GM12878 (cell line): ENCODE measurements around the gene KCNH6. TPM values are rescaled to one million over a fixed set of nuclear protein-coding genes. Genes with fewer than 3 reads are reported as not detected.

ENCODE experiments used
- ATF2 ChIP-seq: IDR thresholded peaks from 2 replicates; pipeline ENCODE4 v1.6.1; 2012; ENCODE audit warnings: low read length, inconsistent platforms
- CUX1 ChIP-seq: IDR thresholded peaks from 2 replicates; pipeline ENCODE4 v1.6.1; 2012; ENCODE audit warnings: improper control_type of control experiment, low read depth, low read length; ENCODE audit not compliant: insufficient replicate concordance
- IKZF2 ChIP-seq, 2 experiments: fragments of 450-650 bp; IDR thresholded peaks; 2 replicates each; pipeline ENCODE4 v1.6.1; 2017; ENCODE audit warnings: mild to moderate bottlenecking in 2 of 2, moderate library complexity in 2 of 2
- JUND ChIP-seq: IDR thresholded peaks from 2 replicates; pipeline ENCODE4 v1.6.1; 2012; ENCODE audit warnings: low read depth, mild to moderate bottlenecking, low read length, improper control_type of control experiment, moderate library complexity
- USF1 ChIP-seq: IDR thresholded peaks from 2 replicates; pipeline ENCODE4 v1.6.1; 2011; ENCODE audit warnings: borderline replicate concordance, low read depth, mild to moderate bottlenecking, moderate library complexity, mixed read lengths, low read length; ENCODE audit not compliant: insufficient read depth; ENCODE audit errors: extremely low read length
- ZNF217 ChIP-seq: fragments of 450-650 bp; IDR thresholded peaks from 2 replicates; pipeline ENCODE4 v1.6.1; 2017; ENCODE audit warnings: antibody characterized with exemption, mild to moderate bottlenecking
- polyA plus RNA-seq, 11 experiments: library from polyadenylated mRNA; depleted of rRNA in 4 of 11; unstranded in 6 of 11; stranded (reverse) in 5 of 11; fragments of >200 nt; fragmentation: Nextera tagmentation in 4 of 11; fragmentation: Illumina TruSeq in 1 of 11; extraction: Ambion mirVana in 4 of 11; extraction: Trizol in 1 of 11; gene quantifications; 1 replicate in 1 of 11; 2 replicates in 10 of 11; pipeline versions ENCODE4 v1.2.1 to v1.2.3, GENCODE V29; 2011 to 2016; ENCODE audit warnings: inconsistent platforms in 2 of 11, missing spikeins in 2 of 11, low read depth in 1 of 11
- total RNA-seq, 4 experiments: library from RNA; depleted of rRNA in 3 of 4; stranded (reverse); fragments of >200 nt in 3 of 4; fragmentation: Illumina TruSeq in 1 of 4; extraction: Trizol in 1 of 4; gene quantifications; 2 replicates each; pipeline versions ENCODE4 v1.2.1 to v1.2.3, GENCODE V29; 2013 to 2021

The KCNH6 gene
- total and polyA plus RNA-seq, 10 of the 15 experiments (the other 5 are each of a cell fraction or from before 2014, with no cell fraction given), result not detected

GRCh38 chr17:63533433-63534077 is 10.4 kb downstream of the KCNH6 start (continued):
- TF ChIP-seq USF1, result no peak
- no peak for TF ChIP-seq JUND
- TF ChIP-seq ZNF217, result no peak
- TF ChIP-seq ATF2, result no peak
- TF ChIP-seq CUX1, result no peak
- TF ChIP-seq IKZF2 (IDR thresholded peaks at IDR 0.05), result no peak
